ENCODE data around the gene ZMPSTE24. TPM values are rescaled to one million over a fixed set of nuclear protein-coding genes. Genes with fewer than 3 reads are reported as not detected.
"Not testable (repeated sequence)": the region's sequence is repeated elsewhere in the genome, so short reads cannot be mapped to it uniquely, and the experiment has no call there.

Gene ZMPSTE24
- 10 to 100 TPM; 15.3 to 19.5 (median 19.3) TPM for total RNA-seq
- 27.0 TPM for total RNA-seq (2013)

DNA sequence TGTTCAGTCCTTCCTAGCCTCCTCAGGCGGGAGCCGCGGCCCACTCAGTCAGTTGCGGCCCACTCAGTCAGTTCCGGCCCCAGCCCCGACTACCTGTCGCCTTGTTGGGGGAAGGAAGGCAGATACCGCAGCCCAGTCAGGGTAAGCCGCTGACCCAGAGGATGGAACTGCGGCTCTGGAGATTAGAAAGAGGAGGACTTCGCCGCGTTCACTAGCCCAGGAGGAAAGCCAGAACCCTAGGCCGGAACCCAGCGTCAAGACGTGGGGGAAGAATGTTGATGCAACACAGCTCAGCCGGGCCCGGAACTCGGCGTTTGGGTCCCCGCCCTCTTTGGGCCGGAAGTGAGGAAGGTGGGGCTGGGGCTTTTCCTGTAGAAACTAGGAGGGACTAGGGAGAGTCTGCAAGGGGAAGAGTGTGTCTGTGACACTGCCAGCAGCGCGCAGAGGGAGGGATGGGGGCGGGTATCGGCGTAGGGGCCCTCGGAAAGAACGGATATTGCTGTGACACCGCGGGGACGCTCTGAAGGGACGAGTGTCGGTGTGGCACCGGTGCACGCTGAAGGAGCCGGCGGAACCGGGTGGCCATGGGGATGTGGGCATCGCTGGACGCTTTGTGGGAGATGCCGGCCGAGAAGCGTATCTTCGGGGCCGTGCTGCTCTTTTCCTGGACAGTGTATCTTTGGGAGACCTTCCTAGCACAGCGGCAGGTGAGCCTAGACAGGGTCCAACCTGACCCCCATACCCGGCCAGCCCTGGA, at the start of gene ZMPSTE24:
TSS of gene ZMPSTE24 (plus strand) at position 549 of the 757 bp plus-strand sequence. CDS start at position 585, 36 bp downstream.
- Mint-ChIP-seq H3K27me3 (ENCODE audit: low read depth in 2 of 2) (no peaks in the 10 kb centered on the region), H3K27ac (peak within 1 kb of the TSS; percentile 98 to 100), H3K4me3 (peak within 1 kb of the TSS; percentile 98), H3K36me3 (peaks cover 10% of the 10 kb centered on the region), H3K9me3 (no peaks in the 10 kb centered on the region), H3K4me1 (peaks cover 23 to 27% of the 10 kb centered on the region in 2 donors)
- peak; percentile 90 to 98 for DNase-seq
- no peaks in the 10 kb centered on the region for H3K27me3 ChIP-seq (ENCODE audit: control insufficient read depth, insufficient read depth, low read length)
- peaks cover 19% of the 10 kb centered on the region for H3K4me1 ChIP-seq (ENCODE audit: control insufficient read depth, insufficient read depth, low read length)
- peak within 1 kb of the TSS; percentile 99 for H3K4me3 ChIP-seq (ENCODE audit: low read length)
- peak; percentile 95 to 99 (median 95) for ATAC-seq
- WGBS (ENCODE audit: insufficient coverage), result under 1% methylated on average over 48 of the region's 48 CpGs
- peaks cover 26% of the 10 kb centered on the region for H3K36me3 ChIP-seq (ENCODE audit: control insufficient read depth, insufficient read depth, low read length)
- peak within 1 kb of the TSS; percentile 86 for H3K27ac ChIP-seq (ENCODE audit: low read length)
- intact Hi-C loops (cut with micrococcal nuclease), result loop anchor here (2.0 to 5.0 kb wide), 4 partner anchors 59 to 217 kb away; partner anchors contain the start of genes CAP1, COL9A2 and RLF
- no peaks in the 10 kb centered on the region for H3K9me3 ChIP-seq (ENCODE audit: control insufficient read depth, insufficient read depth, low read length)
- TF ChIP-seq, protein P1, sequence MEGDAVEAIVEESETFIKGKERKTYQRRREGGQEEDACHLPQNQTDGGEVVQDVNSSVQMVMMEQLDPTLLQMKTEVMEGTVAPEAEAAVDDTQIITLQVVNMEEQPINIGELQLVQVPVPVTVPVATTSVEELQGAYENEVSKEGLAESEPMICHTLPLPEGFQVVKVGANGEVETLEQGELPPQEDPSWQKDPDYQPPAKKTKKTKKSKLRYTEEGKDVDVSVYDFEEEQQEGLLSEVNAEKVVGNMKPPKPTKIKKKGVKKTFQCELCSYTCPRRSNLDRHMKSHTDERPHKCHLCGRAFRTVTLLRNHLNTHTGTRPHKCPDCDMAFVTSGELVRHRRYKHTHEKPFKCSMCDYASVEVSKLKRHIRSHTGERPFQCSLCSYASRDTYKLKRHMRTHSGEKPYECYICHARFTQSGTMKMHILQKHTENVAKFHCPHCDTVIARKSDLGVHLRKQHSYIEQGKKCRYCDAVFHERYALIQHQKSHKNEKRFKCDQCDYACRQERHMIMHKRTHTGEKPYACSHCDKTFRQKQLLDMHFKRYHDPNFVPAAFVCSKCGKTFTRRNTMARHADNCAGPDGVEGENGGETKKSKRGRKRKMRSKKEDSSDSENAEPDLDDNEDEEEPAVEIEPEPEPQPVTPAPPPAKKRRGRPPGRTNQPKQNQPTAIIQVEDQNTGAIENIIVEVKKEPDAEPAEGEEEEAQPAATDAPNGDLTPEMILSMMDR (IDR thresholded peaks at IDR 0.05), result no peak

DNA sequence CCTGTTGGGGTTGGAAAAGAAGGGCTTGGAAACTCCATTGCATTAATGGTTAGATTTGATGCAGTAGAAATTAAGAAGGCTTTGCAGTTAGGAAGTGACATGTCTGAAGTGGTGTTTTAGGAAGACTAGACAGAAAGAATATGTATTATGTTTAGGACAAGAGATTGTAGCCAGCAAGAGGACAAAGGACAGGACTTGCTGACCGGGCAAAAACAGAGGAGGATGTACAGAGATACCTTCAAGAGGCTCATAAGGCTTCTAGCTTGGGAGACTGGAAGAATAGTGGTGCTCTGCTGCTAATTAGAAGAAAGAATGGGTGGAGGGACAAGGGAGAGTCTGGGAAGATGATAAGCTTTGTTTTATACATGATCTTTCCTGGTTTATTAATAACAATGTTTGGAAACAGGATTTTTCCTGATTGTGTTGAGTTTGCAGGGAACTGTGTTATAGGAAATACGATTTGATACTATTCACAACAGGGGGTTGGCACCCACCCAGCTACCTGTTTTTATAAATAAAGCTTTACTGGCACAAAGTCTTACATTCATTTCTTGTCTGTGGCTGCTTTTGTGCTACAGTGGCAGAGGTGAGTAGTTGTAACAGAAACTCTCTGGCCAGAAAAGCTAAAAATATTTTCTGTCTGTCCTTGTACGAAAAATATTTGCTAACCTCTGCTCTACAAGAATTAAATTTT, 47.4 kb upstream of the ZMPSTE24 start:
- Histone ChIP-seq H3K4me3 (ENCODE audit: low read length) (no peak overlapping the region), H3K9me3 (ENCODE audit: control insufficient read depth, insufficient read depth, low read length) (no peaks in the 10 kb centered on the region), H3K4me1 (ENCODE audit: control insufficient read depth, insufficient read depth, low read length) (no peaks in the 10 kb centered on the region), H3K27me3 (ENCODE audit: control insufficient read depth, insufficient read depth, low read length) (no peaks in the 10 kb centered on the region), H3K27ac (ENCODE audit: low read length) (no peak overlapping the region), H3K36me3 (ENCODE audit: control insufficient read depth, insufficient read depth, low read length) (peaks cover 46% of the 10 kb centered on the region)
- H3K27ac Mint-ChIP-seq, result peak overlapping the region in 1 of 2 donors; percentile 2
- H3K9me3 Mint-ChIP-seq, result no peaks in the 10 kb centered on the region
- no peak overlapping the region for H3K4me3 Mint-ChIP-seq
- H3K4me1 Mint-ChIP-seq, result peaks cover 16% of the 10 kb centered on the region in 2 donors
- H3K36me3 Mint-ChIP-seq, result no peaks in the 10 kb centered on the region
- no peaks in the 10 kb centered on the region for H3K27me3 Mint-ChIP-seq (ENCODE audit: low read depth in 2 of 2)
- TF ChIP-seq, protein P1 (IDR thresholded peaks at IDR 0.05), result no peak
- DNase-seq, result no peak
- ATAC-seq, result no peak
- intact Hi-C loops (cut with micrococcal nuclease), result no loop called here
- WGBS (ENCODE audit: insufficient coverage), result 95% methylated on average over 2 of the region's 3 CpGs

DNA sequence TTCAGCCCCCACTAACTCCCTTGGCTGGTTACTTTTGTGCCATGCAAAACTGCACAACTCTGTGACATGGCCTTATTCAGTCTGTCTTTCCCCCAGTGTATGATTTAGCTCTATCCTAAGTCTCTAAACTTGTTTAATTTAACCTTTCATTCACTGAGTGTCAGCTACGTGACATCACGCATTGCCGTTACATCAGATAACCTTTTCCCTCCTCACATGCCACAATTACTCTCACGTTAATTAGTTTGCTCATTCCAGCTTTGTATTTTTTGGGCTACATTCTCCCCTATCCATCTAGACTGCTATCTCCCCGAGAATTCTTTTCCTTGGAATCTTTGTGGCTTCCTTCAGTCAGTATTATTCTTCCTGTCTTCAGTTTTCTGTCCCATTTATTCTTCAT, 39.7 kb upstream of the ZMPSTE24 start:
- H3K4me1 Mint-ChIP-seq, result peaks cover 0 to 13% of the 10 kb centered on the region in 2 donors
- Histone ChIP-seq H3K27me3 (ENCODE audit: control insufficient read depth, insufficient read depth, low read length) (no peaks in the 10 kb centered on the region), H3K4me1 (ENCODE audit: control insufficient read depth, insufficient read depth, low read length) (no peaks in the 10 kb centered on the region), H3K36me3 (ENCODE audit: control insufficient read depth, insufficient read depth, low read length) (peaks cover 17% of the 10 kb centered on the region), H3K27ac (ENCODE audit: low read length) (no peak overlapping the region), H3K9me3 (ENCODE audit: control insufficient read depth, insufficient read depth, low read length) (no peaks in the 10 kb centered on the region), H3K4me3 (ENCODE audit: low read length) (no peak overlapping the region)
- no peak overlapping the region for H3K27ac Mint-ChIP-seq
- H3K9me3 Mint-ChIP-seq, result no peaks in the 10 kb centered on the region
- H3K36me3 Mint-ChIP-seq, result no peaks in the 10 kb centered on the region
- over 99% methylated on average over 5 of the region's 5 CpGs for WGBS (ENCODE audit: insufficient coverage)
- DNase-seq, result no peak
- ATAC-seq, result no peak
- H3K27me3 Mint-ChIP-seq (ENCODE audit: low read depth in 2 of 2), result no peaks in the 10 kb centered on the region
- intact Hi-C loops (cut with micrococcal nuclease), result no loop called here
- no peak overlapping the region for H3K4me3 Mint-ChIP-seq
- TF ChIP-seq, protein P1 (IDR thresholded peaks at IDR 0.05), result no peak

DNA sequence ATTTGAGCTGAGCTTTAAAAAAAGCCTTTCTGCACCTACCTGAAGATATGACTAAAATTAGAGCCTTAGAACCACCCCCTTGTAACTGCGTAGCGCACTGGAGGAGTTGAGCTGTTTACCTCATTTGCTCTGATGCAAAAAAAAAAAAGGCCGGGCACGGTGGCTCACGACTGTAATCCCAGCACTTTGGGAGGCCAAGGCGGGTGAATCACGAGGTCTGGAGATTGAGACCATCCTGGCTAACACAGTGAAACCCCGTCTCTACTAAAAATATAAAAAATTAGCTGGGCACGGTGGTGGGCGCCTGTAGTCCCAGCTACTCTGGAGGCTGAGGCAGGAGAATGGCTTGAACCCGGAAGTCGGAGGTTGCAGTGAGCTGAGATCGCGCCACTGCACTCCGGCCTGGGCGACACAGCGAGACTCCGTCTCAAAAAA, 36.5 kb upstream of the ZMPSTE24 start:
- H3K4me1 Mint-ChIP-seq; H3K27ac ChIP-seq (ENCODE audit: low read length); H3K9me3 ChIP-seq (ENCODE audit: control insufficient read depth, insufficient read depth, low read length); DNase-seq; H3K36me3 Mint-ChIP-seq; H3K27me3 ChIP-seq (ENCODE audit: control insufficient read depth, insufficient read depth, low read length); H3K4me3 ChIP-seq (ENCODE audit: low read length); intact Hi-C loops (cut with micrococcal nuclease); H3K4me1 ChIP-seq (ENCODE audit: control insufficient read depth, insufficient read depth, low read length); ATAC-seq; H3K9me3 Mint-ChIP-seq; H3K4me3 Mint-ChIP-seq; H3K27me3 Mint-ChIP-seq (ENCODE audit: low read depth in 2 of 2); H3K27ac Mint-ChIP-seq; H3K36me3 ChIP-seq (ENCODE audit: control insufficient read depth, insufficient read depth, low read length): not testable (repeated sequence)
- WGBS (ENCODE audit: insufficient coverage), result 97% methylated on average over 18 of the region's 18 CpGs
